ENCODE measurements around the gene ATXN1.
A peak's percentile ranks its signal among the peaks of the same experiment; 100 is the strongest.

Gene ATXN1

GRCh38 chr6:16769131-16769985 lies 8.1 kb upstream of the ATXN1 start (continued):
- TF ChIP-seq ZNF148 (tag by site-specific recombination; IDR thresholded peaks at IDR 0.05; ENCODE audit: borderline replicate concordance) (no peak), ZBTB20 (tag by site-specific recombination; IDR thresholded peaks at IDR 0.05) (no peak), GLIS1 (tag by site-specific recombination; IDR thresholded peaks at IDR 0.05) (no peak; the same call in 1 of the 2 replicates), ZFP41 (tag by site-specific recombination; IDR thresholded peaks at IDR 0.05; ENCODE audit: borderline replicate concordance) (no peak), ZNF670 (tag by site-specific recombination; IDR thresholded peaks at IDR 0.05; ENCODE audit: low read depth) (no peak), ZNF155 (tag by site-specific recombination; IDR thresholded peaks at IDR 0.05) (no peak), KLF9 (tag by site-specific recombination; IDR thresholded peaks at IDR 0.05; ENCODE audit: low read depth) (no peak), BCL6B (tag by site-specific recombination; IDR thresholded peaks at IDR 0.05) (no peak), ZNF707 (tag by site-specific recombination; IDR thresholded peaks at IDR 0.05) (peak; percentile 77), ZNF621 (tag by site-specific recombination; IDR thresholded peaks at IDR 0.05) (no peak), ZNF324 (tag by site-specific recombination; IDR thresholded peaks at IDR 0.05) (no peak), ZNF404 (tag by site-specific recombination; IDR thresholded peaks at IDR 0.05) (no peak), ZNF747 (tag by site-specific recombination; IDR thresholded peaks at IDR 0.05) (no peak), MZF1 (tag by site-specific recombination; IDR thresholded peaks at IDR 0.05; ENCODE audit: borderline replicate concordance) (peak; percentile 89; the same call in 1 of the 2 replicates), ZBTB26 (tag by site-specific recombination; optimal IDR thresholded peaks at IDR 0.05) (no peak), ZEB2 (tag by site-specific recombination; IDR thresholded peaks at IDR 0.05) (peak; percentile 68), ZNF560 (tag by site-specific recombination; IDR thresholded peaks at IDR 0.05; ENCODE audit: borderline replicate concordance) (no peak), PRDM1 (tag by site-specific recombination; IDR thresholded peaks at IDR 0.05) (peak; percentile 81; the same call in 1 of the 2 replicates), ZBTB1 (tag by site-specific recombination; IDR thresholded peaks at IDR 0.05) (no peak), PBX3 (CRISPR knock-in tag; IDR thresholded peaks at IDR 0.05) (no peak), ZNF184 (tag by site-specific recombination; IDR thresholded peaks at IDR 0.05) (no peak), ZNF211 (tag by site-specific recombination; IDR thresholded peaks at IDR 0.05; ENCODE audit: low read depth) (no peak), ZFP69B (tag by site-specific recombination; IDR thresholded peaks at IDR 0.05) (no peak), SP7 (tag by site-specific recombination; IDR thresholded peaks at IDR 0.05) (peak; percentile 81), ZNF426 (tag by site-specific recombination; IDR thresholded peaks at IDR 0.05) (no peak), ZSCAN23 (tag by site-specific recombination; IDR thresholded peaks at IDR 0.05) (no peak; the same call in 1 of the 2 replicates), ZNF830 (tag by site-specific recombination; IDR thresholded peaks at IDR 0.05; ENCODE audit: low read depth) (no peak), ZNF311 (tag by site-specific recombination; IDR thresholded peaks at IDR 0.05; ENCODE audit: borderline replicate concordance) (no peak), ZNF654 (tag by site-specific recombination; IDR thresholded peaks at IDR 0.05; ENCODE audit: low read depth) (no peak)
- TF ChIP-seq, protein P1, sequence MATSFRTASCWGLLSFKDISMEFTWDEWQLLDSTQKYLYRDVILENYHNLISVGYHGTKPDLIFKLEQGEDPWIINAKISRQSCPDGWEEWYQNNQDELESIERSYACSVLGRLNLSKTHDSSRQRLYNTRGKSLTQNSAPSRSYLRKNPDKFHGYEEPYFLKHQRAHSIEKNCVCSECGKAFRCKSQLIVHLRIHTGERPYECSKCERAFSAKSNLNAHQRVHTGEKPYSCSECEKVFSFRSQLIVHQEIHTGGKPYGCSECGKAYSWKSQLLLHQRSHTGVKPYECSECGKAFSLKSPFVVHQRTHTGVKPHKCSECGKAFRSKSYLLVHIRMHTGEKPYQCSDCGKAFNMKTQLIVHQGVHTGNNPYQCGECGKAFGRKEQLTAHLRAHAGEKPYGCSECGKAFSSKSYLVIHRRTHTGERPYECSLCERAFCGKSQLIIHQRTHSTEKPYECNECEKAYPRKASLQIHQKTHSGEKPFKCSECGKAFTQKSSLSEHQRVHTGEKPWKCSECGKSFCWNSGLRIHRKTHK (tag by site-specific recombination; IDR thresholded peaks at IDR 0.05) = no peak
